NCI-H526 treated with DMSO at 0.1 percent for 48 hours (cell line): Measurements from ENCODE around the gene PLCD1.
"Not testable (repeated sequence)": the region's sequence is repeated elsewhere in the genome, so short reads cannot be mapped to it uniquely, and the experiment has no call there.

ENCODE experiments used
- DNase-seq: peaks from one replicate; lab custom pipeline; 2025; lab: John Stamatoyannopoulos, UW

The PLCD1 gene

GRCh38 chr3:38000242-38000916 lies 29.1 kb downstream of the PLCD1 start:
- no peak for DNase-seq

- DNase-seq: no peak
Observed at GRCh38 chr3:37999836-38000235, 29.6 kb downstream of the PLCD1 start.

GRCh38 chr3:37997791-37998370 lies 31.6 kb downstream of the PLCD1 start:
- no peak for DNase-seq

GRCh38 chr3:37997342-37997741 lies 32.1 kb downstream of the PLCD1 start:
- no peak for DNase-seq

GRCh38 chr3:37996785-37997301 lies 32.6 kb downstream of the PLCD1 start:
- peak; percentile 66 for DNase-seq

GRCh38 chr3:37995652-37996641 lies 33.5 kb downstream of the PLCD1 start:
- DNase-seq: no peak

GRCh38 chr3:37994639-37994972 lies 34.8 kb downstream of the PLCD1 start:
- no peak for DNase-seq

- no peak for DNase-seq
Observed at GRCh38 chr3:37993820-37994638, 35.4 kb downstream of the PLCD1 start.

- DNase-seq: no peak
Observed at GRCh38 chr3:37993460-37993819, 36.0 kb downstream of the PLCD1 start.

GRCh38 chr3:37993067-37993455 lies 36.4 kb downstream of the PLCD1 start:
- no peak for DNase-seq

GRCh38 chr3:37992271-37993066 lies 37.0 kb downstream of the PLCD1 start:
- no peak for DNase-seq

- no peak for DNase-seq
Observed at GRCh38 chr3:37991823-37992222, 37.6 kb downstream of the PLCD1 start.

GRCh38 chr3:37991109-37991508 lies 38.3 kb downstream of the PLCD1 start:
- no peak for DNase-seq

GRCh38 chr3:37990527-37990926 lies 38.9 kb downstream of the PLCD1 start, which contains the start of gene VILL:
TSS of gene VILL (plus strand) at chr3:37990786. CDS start at chr3:37993673, 2,887 bp downstream.
- DNase-seq: no peak

- DNase-seq: no peak
Observed at GRCh38 chr3:37989821-37990480, 39.5 kb downstream of the PLCD1 start.

- no peak for DNase-seq
Observed at GRCh38 chr3:37988931-37989525, 40.4 kb downstream of the PLCD1 start.

GRCh38 chr3:37988376-37988775 lies 41.1 kb downstream of the PLCD1 start:
- DNase-seq: not testable (repeated sequence)

- DNase-seq: no peak
Observed at GRCh38 chr3:37987751-37988179, 41.7 kb downstream of the PLCD1 start.

- DNase-seq: no peak
Observed at GRCh38 chr3:37987315-37987697, 42.1 kb downstream of the PLCD1 start.
